ENCODE data around the gene CPSF3.

- peak in 1 of 3 experiments; percentile 11 for TF ChIP-seq CTCF (IDR thresholded peaks at IDR 0.05)
- TF ChIP-seq POLR2A (IDR thresholded peaks at IDR 0.05) = no peak
- no peak for TF ChIP-seq POLR2AphosphoS5 (IDR thresholded peaks at IDR 0.05; ENCODE audit: insufficient read depth in 1 of 2, low read depth in 1 of 2)
Observed at GRCh38 chr2:9473308-9473984, 50.0 kb downstream of the CPSF3 start.

Data from vagina (tissue), 2 donors.